GM20431 (cell line): ENCODE data around the gene FLT3.
"Not testable (repeated sequence)": the region's sequence is repeated elsewhere in the genome, so short reads cannot be mapped to it uniquely, and the experiment has no call there.

Source experiments
- in situ Hi-C: fragments of 300-500 bp; cut with MseI, MboI; formaldehyde crosslinking; loops from one replicate; pipeline ENCODE4 v1.15.0; 2020; ENCODE audit warnings: low sequenced_read_pairs; ENCODE audit not compliant: unreplicated experiment

The FLT3 gene

GRCh38 chr13:28012896-28013295, 87.5 kb downstream of the FLT3 start:
- in situ Hi-C loops, result no loop called here

GRCh38 chr13:28012383-28012782, 88.0 kb downstream of the FLT3 start:
- in situ Hi-C loops, result no loop called here

GRCh38 chr13:28010046-28010445, 90.3 kb downstream of the FLT3 start:
- in situ Hi-C loops, result no loop called here

- in situ Hi-C loops, result not testable (repeated sequence)
These were observed 95.4 kb downstream of the FLT3 start for GRCh38 chr13:28005016-28005415.

GRCh38 chr13:28002886-28003698, 97.3 kb downstream of the FLT3 start:
- in situ Hi-C loops, result no loop called here

- in situ Hi-C loops, result no loop called here
These were observed 98.4 kb downstream of the FLT3 start for GRCh38 chr13:28001837-28002473.

- in situ Hi-C loops, result no loop called here
These were observed 99.3 kb downstream of the FLT3 start for GRCh38 chr13:28001049-28001448.

GRCh38 chr13:28000567-28000966, 99.8 kb downstream of the FLT3 start:
- in situ Hi-C loops, result no loop called here

GRCh38 chr13:27997904-27998522, 102.4 kb downstream of the FLT3 start:
- in situ Hi-C loops, result loop anchor here (25.0 kb wide), 1 partner anchor 1036 kb away; no protein-coding TSS in a partner anchor

GRCh38 chr13:27991881-27992280, 108.5 kb downstream of the FLT3 start:
- in situ Hi-C loops, result loop anchor here (25.0 kb wide), 1 partner anchor 1030 kb away; no protein-coding TSS in a partner anchor

GRCh38 chr13:27988520-27988919, 111.9 kb downstream of the FLT3 start, which contains the start of gene URAD:
Gene URAD (minus strand): TSS chr13:27988693. CDS start chr13:27988637, 56 bp downstream.
- in situ Hi-C loops, result loop anchor here (10.0 to 25.0 kb wide), 2 partner anchors 614 to 1026 kb away; no protein-coding TSS in a partner anchor

- in situ Hi-C loops, result loop anchor here (10.0 to 25.0 kb wide), 2 partner anchors 611 to 1023 kb away; no protein-coding TSS in a partner anchor
These were observed 114.8 kb downstream of the FLT3 start for GRCh38 chr13:27985600-27985999.

GRCh38 chr13:27982361-27982760, 118.0 kb downstream of the FLT3 start:
- in situ Hi-C loops, result loop anchor here (10.0 to 25.0 kb wide), 2 partner anchors 608 to 1020 kb away; no protein-coding TSS in a partner anchor

GRCh38 chr13:27981006-27981708, 119.2 kb downstream of the FLT3 start:
- in situ Hi-C loops, result loop anchor here (10.0 to 25.0 kb wide), 2 partner anchors 606 to 1019 kb away; no protein-coding TSS in a partner anchor

- in situ Hi-C loops, result loop anchor here (10.0 to 25.0 kb wide), 2 partner anchors 606 to 1018 kb away; no protein-coding TSS in a partner anchor
These were observed 119.9 kb downstream of the FLT3 start for GRCh38 chr13:27980280-27980998.

GRCh38 chr13:27979765-27980279, 120.6 kb downstream of the FLT3 start:
- in situ Hi-C loops, result loop anchor here (10.0 to 25.0 kb wide), 2 partner anchors 605 to 1018 kb away; no protein-coding TSS in a partner anchor

GRCh38 chr13:27979001-27979643, 121.3 kb downstream of the FLT3 start:
- in situ Hi-C loops, result loop anchor here (25.0 kb wide), 1 partner anchor 1017 kb away; no protein-coding TSS in a partner anchor

GRCh38 chr13:27978301-27978968, 121.9 kb downstream of the FLT3 start:
- in situ Hi-C loops, result loop anchor here (25.0 kb wide), 1 partner anchor 1016 kb away; no protein-coding TSS in a partner anchor
